ENCODE data around the gene CH25H.
"Not testable (repeated sequence)": the region's sequence is repeated elsewhere in the genome, so short reads cannot be mapped to it uniquely, and the experiment has no call there.

DNA sequence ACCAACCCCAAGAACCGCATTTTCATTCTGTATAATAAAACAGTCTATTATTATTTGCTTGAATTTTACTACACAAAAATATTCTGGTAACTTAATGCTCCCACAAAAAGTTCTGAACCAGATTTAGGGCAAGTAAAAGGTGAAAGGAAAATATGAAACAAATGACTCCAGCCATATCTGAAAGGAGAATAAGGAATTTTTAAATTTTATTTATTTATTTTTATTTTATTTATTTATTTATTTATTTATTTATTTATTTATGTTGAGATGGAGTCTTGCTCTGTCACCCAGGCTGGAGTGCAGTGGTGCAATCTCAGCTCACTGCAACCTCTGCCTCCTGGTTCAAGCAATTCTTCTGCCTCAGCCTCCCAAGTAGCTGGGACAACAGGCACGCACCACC is 40.5 kb upstream of the CH25H start:
- TF ChIP-seq, protein P1, sequence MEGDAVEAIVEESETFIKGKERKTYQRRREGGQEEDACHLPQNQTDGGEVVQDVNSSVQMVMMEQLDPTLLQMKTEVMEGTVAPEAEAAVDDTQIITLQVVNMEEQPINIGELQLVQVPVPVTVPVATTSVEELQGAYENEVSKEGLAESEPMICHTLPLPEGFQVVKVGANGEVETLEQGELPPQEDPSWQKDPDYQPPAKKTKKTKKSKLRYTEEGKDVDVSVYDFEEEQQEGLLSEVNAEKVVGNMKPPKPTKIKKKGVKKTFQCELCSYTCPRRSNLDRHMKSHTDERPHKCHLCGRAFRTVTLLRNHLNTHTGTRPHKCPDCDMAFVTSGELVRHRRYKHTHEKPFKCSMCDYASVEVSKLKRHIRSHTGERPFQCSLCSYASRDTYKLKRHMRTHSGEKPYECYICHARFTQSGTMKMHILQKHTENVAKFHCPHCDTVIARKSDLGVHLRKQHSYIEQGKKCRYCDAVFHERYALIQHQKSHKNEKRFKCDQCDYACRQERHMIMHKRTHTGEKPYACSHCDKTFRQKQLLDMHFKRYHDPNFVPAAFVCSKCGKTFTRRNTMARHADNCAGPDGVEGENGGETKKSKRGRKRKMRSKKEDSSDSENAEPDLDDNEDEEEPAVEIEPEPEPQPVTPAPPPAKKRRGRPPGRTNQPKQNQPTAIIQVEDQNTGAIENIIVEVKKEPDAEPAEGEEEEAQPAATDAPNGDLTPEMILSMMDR (IDR thresholded peaks at IDR 0.05 in 8 of 11, conservative IDR thresholded peaks at IDR 0.05 in 3 of 11): not testable (repeated sequence)
- not testable (repeated sequence) for TF ChIP-seq POLR2A (IDR thresholded peaks at IDR 0.05)
